GM19035 (cell line): ENCODE results near the gene OR2T11.
"Not testable (repeated sequence)": the region's sequence is repeated elsewhere in the genome, so short reads cannot be mapped to it uniquely, and the experiment has no call there.

Experiments used
- ATAC-seq: cut with Tn5 transposase; IDR thresholded peaks from one replicate; pipeline ENCODE4 v1.9.1; 2021; ENCODE audit not compliant: unreplicated experiment

OR2T11 gene, protein sequence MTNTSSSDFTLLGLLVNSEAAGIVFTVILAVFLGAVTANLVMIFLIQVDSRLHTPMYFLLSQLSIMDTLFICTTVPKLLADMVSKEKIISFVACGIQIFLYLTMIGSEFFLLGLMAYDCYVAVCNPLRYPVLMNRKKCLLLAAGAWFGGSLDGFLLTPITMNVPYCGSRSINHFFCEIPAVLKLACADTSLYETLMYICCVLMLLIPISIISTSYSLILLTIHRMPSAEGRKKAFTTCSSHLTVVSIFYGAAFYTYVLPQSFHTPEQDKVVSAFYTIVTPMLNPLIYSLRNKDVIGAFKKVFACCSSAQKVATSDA

DNA sequence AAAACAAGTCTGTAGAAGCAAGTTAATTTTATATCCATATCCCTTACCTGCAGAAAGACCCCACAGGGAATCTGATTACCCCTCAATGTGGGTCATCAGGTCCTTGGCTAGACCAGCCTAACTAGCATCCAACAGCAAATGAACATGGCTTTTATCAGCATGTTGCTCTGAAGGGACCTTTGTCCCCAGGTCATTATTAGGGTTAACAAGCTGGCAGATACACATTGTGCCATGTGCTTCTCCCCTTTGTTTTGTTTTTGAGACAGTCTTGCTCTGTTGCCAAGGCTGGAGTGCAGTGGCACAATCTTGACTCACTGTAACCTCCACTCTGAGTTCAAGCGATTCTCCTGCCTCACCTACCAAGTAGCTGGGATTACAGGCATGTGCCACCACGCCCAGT, at the start of gene OR2T11:
TSS of gene OR2T11 (minus strand) at position 101 of the 400 bp plus-strand sequence. CDS start 7,963 bp downstream, outside the sequence.
- ATAC-seq: not testable (repeated sequence)

DNA sequence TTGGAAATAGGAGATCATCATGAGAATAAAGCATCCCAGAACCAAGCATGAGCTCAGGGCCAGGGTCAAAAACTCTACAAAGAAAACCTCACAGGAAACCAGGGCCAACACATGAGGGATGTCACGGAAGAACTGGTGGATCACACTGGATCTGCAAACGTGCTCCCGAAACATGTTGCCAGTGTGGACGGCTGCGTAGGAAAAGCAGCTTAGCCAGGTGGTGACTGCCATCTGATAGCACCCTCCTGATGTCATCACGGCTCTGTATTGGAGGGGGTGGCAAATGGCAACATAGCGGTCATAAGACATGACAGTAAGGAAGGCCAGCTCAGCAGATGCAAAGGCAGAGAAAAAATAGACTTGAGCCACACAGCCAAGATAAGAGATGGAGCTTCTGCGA, 46.8 kb upstream of the OR2T11 start:
- ATAC-seq: no peak

DNA sequence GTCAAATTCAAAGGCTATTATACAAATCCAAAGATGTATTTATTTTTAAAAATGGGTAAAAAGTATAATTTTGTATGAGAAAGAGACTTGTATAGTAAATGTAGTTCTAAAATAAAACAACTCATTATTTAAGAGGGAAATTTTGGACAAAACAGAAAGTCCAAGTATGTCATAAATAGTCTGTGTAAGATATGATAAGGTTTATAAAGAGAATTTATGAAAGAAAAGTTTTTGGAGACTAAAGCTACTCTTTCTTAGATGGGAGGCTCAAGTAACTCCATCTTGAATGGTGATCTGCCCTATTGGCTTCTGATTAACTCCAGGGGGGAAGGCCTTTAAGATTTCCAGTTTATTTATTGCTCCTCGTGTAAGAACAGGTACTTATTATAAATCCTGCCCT, 35.1 kb upstream of the OR2T11 start:
- no peak for ATAC-seq

DNA sequence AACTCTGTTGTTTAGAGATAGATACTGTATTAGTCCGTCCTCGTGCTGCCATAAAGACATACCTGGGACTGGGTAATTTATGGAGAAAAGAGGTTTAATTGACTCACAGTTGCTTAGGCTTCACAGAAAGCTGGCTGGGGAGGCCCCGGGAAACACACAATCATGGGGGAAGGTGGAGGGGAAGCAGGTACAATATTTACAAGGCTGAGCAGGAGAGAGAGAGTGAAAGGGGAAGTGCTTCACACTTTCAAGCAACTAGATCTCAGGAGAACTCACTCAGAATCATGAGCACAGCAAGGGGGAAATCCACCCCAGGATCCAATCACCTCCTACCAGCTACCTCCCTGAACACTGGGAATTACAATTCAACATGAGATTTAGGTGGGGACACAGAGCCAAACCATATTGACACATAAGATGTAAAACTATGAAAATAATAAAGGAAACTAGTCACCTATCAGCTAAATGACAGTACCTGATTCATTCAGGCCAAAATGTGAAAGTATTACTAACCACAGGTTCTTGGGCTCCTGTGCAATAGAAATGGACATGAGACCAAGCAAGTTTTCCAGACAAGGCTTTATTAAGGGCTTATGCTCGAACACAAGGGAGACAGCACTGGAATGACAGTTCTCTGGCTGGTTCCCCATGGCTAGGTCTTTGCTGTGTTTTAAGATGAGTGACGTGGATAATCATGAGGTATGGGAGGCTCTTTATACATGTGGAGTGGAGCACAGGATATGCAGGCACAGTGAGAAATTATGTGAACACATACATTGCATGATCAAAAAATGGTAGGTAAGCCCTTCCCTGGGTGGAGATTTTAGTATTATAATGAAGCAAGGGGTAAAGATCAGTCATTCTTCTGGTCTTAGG, 28.8 kb upstream of the OR2T11 start:
- peak; percentile 96 for ATAC-seq

DNA sequence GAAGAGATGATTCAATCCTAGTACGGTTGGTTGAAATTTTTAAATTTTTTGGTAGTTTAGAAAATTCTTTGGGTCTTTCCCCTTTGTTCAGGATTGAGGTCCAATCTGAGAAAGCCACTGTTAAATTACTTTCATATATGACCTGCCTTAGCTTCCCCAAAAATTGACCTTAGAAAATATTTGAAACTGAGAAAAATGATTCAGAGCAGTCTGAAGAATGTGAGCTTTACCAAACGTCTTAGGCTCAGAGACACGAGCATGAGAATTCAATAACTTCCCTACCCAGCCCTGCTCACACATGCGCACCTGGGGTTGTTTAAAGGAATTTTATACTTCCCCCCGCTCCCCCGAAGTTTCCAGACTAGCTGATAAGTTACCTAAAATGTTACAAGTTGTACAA, 21.9 kb upstream of the OR2T11 start:
- peak; percentile 62 for ATAC-seq

DNA sequence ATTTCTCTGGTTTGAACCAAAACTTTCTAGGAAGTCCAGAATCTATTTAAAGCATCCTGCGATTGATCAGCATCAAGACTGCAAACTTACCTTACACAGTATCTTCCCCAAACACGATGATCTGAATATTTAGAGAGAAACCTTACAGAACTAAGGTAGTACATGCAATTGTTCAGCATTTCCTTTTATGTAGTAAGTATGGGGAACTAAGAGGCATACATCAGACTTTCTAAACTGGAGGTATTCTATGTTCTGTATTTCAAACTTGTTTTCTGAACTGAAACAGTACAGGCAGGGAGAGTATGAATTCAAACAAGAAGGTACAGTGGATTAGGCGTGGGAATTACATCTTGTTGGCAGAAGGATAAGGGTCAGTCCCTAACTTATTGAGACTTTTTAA, 20.5 kb upstream of the OR2T11 start, which contains the start of gene OR2T27:
TSS of gene OR2T27 (minus strand) at position 175 of the 400 bp plus-strand sequence. CDS start 4,644 bp downstream, outside the sequence.
- ATAC-seq: not testable (repeated sequence)

DNA sequence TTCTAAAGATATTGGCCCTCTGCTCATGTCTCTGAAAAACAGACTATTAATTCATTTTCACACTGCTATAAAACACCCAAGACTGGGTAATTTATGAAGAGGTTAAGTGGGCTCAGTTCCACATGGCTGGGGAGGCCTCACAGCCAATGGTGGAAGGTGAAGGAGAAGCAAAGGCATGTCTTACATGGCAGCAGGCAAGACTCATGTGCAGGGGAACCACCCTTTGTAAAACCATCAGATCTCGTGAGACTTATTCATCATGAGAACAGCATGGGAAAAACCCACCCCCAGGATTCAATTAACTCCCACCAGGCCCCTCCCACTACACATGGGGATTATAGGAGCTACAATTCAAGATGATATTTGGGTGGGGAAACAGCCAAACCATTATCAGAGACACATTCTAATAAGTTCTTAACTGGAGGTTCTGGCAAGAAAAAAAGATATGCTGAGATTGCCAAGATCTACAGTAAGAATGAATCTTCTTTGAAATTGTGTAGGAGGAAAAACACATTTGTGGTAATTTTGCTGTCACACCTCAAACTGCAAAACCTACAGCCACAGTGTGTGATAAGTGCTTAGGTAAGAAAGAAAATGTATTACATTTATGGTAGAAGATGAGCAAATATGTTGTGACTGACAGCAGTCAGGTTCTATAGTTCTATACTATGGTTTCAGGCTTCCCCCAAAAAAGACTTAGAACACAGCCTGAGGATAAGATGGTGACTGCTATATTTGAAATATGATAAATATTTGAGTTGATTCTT, 14.1 kb upstream of the OR2T11 start:
- not testable (repeated sequence) for ATAC-seq

DNA sequence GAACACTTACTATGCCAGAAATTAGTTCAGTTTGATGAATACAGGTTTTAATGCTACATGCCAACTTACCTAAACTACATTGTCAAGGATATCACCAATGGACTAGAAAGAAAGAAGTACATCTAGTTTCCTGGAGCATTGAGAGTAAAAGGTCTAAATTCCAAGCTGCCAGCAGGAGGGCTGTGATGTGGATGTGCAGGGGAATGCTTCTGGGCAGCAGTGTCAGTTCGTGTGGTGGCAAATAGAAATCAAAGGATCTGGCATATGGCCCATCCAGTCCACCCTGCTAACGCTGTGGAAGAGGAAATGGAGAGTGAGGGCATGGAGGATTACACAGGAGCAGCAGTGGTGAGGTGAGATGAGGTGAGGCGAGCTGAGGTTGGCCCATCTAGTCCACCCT, 10.3 kb upstream of the OR2T11 start, which contains the start of gene OR2T35:
TSS of gene OR2T35 (minus strand) at position 101 of the 400 bp plus-strand sequence. CDS start 6,020 bp downstream, outside the sequence.
- ATAC-seq: not testable (repeated sequence)

DNA sequence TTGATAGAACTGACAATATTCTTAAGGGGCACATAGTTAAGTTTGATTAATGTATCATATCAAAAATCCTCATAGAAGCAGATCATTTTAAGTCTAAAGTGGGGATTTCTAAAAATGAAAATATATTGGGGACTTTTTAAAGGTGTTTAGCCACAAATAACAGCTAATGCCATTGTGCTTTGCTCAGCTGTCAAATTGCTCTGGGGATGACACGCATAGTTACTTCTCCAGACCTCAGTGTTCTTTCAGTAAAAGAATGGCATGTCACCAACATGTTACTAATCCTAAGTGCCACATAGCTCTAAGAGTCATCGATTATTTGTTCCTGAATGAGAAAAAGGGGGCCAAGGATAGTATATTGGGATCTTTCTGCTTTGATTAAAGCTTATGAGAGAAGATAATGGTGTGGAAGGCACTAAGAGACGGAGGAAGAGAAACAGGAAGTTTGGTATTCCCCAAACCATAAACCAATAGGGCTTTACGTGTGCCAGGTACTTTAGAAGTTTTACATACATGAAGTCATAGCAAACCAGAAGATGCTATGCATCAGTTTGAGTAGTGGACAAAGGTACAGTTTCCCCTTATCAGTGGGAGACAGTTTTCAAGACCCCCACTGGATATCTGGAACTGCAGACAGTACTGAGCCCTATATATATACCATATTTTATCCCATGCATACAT, 8.2 kb upstream of the OR2T11 start:
- peak; percentile 60 for ATAC-seq

DNA sequence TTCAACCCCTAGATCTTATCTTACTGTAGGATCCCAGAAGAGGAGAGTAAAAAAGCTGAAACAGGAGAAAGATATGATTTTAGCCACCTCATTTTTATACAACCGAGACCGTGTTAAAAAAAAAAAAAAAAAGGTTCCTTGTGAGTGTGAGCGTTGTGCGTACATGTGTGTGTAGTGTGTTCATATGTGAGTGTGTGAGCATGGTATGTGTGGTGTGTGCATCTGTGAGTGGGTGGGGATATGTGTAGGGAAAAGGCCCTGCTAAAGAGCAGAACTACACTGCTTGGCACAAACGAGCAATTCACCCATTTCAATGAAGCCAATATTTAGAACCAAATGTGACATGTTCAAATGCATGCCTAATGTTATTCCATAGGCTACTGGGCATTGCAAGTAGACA, 6.7 kb upstream of the OR2T11 start:
- ATAC-seq: peak; percentile 30

DNA sequence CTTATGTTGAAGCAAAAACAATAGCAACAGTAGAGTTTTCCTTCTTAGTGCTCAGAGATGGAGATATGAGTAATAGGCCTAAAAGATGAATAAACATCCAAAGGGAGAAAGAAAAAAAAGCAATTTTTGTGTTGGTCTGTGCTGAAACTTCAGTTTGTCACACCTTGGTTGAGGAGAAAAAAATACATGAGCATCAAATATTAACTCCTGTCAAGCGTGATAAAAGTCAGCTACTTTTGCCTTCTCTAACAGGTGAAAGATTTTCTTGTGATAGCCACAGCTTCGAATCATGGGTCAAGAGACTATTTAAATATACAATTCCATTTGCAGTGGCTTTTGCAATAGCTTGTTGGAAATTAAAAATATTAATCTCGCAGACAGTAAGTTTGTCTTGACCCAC, 6.0 kb upstream of the OR2T11 start:
- peak; percentile 28 for ATAC-seq

DNA sequence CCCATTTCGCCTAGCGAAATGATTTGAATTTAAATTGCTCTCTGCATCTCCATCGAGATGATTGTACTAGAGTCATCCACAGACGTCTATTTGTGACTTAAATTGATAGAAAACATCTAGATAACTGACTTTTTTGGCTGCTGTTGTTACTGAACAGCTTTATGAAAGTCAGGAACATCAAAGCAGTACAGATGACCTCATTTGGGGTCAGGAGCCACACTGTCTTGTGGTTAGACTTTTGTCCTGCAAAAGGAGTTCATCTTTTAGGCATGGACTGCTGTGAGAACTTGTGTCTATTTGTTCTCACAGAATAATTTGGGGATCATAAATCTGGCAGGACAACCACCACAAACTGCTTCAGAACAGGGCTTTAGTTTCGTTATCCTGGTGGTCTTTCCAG, 4.8 kb upstream of the OR2T11 start:
- peak; percentile 33 for ATAC-seq

DNA sequence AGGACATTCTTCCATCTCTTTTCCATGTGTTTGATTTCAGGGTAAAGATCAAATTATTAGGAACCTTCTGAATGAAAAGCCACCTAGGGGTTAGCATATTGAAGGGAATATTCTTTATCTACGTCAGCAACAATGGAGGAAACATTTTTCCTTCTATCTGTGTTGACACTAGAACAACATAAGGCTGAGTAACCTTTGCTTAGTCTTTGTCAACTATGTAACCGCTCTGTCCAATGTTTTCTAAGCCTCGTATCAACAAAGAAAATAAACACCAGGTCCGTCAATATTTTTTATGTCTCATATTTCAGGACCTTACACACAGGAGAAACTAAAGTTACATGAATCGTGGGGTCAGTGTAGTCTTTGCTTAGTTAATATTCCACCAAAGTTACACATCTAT, 1.7 kb upstream of the OR2T11 start:
- ATAC-seq: not testable (repeated sequence)

DNA sequence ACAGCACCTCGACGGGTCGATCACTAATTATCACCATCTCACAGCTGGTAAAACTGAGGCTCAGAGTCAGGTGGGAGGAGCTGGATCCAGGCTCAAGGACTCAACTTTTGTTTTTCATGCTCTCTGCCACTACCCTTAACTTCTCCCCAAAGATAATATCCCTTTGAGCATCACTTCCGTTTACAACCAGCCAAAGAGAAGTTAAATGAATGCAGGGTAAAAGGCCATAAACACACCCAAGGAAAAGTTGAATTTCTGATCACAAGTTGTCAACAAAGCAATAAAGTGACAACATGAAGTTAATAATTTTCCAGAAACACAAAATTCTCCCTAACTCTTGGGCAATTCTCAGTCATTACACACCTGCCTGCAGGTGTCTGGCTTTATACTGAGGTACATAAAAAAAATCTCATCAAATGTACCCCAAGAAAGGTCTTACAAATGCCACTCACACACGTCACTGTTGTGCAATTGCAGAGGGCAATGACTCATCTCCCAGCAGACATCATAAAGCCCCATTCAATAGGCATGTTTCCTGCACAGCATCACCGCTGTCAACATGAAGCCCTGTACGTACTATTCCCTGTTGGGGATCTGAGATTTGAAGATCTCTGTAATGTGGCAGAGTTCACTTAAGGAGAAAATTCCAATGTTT, 3.4 kb downstream of the OR2T11 start:
- no peak for ATAC-seq

DNA sequence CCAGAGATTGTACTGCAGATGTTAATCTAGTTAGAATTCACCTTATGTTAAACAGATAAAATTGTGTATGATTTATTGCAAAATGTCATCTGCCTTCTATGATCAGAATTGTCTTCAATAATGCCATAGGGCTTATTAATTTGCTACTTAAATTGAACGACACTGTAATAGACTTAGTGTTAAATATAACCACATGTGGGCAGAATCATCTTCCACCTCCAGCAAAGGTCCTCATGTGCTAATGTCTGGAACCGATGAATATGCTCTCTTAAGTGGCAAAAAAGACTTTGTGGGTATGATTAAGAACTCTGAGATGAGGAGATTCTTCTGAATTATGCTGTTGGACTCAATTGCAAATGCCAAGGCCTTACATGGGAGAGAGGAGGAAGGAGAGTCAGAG, 4.3 kb downstream of the OR2T11 start:
- no peak for ATAC-seq

DNA sequence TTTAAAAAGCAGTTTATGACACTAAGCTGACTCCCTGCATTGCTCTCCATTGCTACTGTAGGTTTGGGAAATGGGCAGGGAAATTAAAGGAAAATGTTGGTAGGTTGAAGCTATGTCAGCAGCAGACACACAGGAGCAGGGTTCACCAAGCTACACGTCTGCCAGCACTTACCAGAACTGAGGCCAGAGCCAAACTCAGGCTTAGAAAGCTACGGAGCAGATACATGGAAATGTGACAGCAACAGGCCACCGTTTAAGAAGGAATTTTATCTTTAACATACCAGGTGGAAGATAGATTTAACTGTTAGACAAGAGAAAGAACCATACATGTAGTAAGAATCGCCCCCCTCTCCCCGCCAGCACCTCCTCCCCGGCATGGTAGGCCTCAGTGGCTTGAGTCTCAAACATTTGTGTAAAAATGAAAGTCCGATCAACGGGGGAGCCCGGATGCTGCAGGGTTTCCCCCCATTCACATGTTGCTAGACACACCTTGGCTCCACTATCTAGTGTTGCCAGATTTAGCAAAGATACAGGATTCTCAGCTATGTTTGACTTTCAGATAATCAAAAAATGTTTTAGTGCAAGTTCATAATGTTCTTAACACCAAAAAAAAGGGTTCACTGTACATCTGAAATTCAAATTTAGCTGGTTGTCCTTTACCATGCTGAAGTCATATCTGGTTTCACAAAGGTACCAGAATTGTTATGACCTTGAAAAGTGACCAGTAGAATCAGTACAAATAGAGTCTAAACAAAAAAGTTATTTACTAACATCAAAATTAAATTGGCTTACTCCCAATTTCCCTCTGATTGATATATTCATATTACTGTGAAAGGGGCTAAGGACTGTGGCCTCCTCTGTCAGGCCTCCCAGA, 6.7 kb downstream of the OR2T11 start:
- peak; percentile 96 for ATAC-seq

DNA sequence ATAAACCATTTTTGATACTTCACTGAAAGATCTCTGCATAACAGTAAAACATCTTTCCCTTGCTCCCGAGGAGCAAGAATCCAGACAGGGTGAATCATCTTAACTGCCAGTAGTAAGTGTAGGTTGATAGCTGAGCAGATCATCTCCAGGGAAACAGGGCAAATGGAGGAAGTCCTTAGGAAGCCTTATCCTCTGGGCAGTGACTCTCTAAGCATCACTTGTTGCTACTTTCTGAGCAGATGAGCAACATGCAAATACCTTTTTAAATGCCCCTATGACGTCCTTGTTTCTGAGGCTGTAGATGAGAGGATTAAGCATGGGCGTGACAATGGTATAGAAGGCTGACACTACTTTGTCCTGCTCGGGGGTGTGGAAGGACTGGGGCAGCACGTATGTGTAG, 8.9 kb downstream of the OR2T11 start:
- ATAC-seq: no peak

DNA sequence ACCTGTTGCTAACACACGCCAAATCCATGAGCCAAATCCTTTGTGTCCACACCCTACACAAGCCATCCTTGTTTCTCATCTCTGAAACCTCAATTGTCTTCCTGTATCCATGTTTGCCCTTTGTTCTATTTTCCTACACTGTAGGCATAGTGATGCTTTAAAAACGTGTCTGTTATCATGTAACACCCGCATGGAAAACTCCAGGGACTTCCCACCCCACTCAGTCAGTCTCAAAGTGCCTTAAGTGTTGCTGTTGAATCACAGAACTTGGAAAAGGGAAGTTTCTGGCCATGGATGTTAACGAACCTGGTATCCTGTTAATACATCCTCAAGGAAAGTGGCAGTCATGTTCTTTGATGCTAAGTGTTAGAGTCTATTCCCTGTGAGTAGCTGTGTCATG, 9.7 kb downstream of the OR2T11 start:
- no peak for ATAC-seq

DNA sequence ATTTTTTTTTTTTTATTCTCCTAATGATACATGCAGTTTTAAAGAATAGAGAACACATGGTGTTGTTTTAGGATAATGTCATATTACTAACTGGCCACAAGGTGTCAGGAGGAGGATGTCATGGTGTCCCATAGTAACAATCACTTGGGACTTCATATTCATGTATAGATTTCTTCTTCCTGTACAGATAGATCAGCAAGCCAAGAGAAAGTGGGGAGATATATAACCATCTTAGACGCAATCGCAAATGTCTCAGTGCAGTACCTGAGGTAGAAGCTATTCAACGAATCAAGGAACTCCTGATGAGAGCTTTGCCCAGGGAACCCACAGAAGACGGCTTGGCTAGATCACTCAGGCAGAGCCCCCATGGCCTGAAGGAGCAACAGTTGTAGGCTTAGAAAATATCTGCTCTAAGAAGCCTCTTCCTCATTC, 12.3 kb downstream of the OR2T11 start:
- peak; percentile 90 for ATAC-seq
